K562 (cell line): ENCODE data around the gene TBXA2R. TPM values are rescaled to one million over a fixed set of nuclear protein-coding genes. Genes with fewer than 3 reads are reported as not detected.
A peak's percentile ranks its signal among the peaks of the same experiment; 100 is the strongest.

Experiments
- CTBP1 ChIP-seq: fragments of 450-650 bp; IDR thresholded peaks from 2 replicates; pipeline ENCODE4 v1.6.1; 2016; ENCODE audit warnings: borderline replicate concordance
- EHMT2 ChIP-seq: fragments of 450-650 bp; IDR thresholded peaks from 2 replicates; pipeline ENCODE4 v1.6.1; 2018; ENCODE audit warnings: antibody characterized with exemption
- KDM5B ChIP-seq: fragments of 200-600 bp; sonication (generic); IDR thresholded peaks from 2 replicates; pipeline ENCODE4 v1.6.1; 2012; ENCODE audit warnings: low read depth, mild to moderate bottlenecking, moderate library complexity, low read length, control low read depth, inconsistent platforms; ENCODE audit not compliant: insufficient replicate concordance
- SNIP1 ChIP-seq: fragments of 450-650 bp; IDR thresholded peaks from 2 replicates; pipeline ENCODE4 v1.7.1; 2017; ENCODE audit warnings: low read depth, mild to moderate bottlenecking
- polyA plus RNA-seq, 8 experiments: library from polyadenylated mRNA; depleted of rRNA in 4 of 8; stranded (reverse) in 5 of 8; unstranded in 3 of 8; fragments of >200 nt; fragmentation: Nextera tagmentation in 2 of 8; fragmentation: Illumina TruSeq in 1 of 8; extraction: Ambion mirVana in 2 of 8; extraction: Trizol in 1 of 8; gene quantifications; 2 replicates each; pipeline versions ENCODE4 v1.2.1 to v1.2.3, GENCODE V29; 2011 to 2014; ENCODE audit warnings: inconsistent platforms in 1 of 8, missing spikeins in 1 of 8
- total RNA-seq, 7 experiments: library from RNA; depleted of rRNA in 6 of 7; stranded (reverse); fragments of >200 nt in 6 of 7; fragmentation: Illumina TruSeq in 2 of 7; extraction: Trizol in 2 of 7; gene quantifications; 2 replicates each; pipeline versions ENCODE4 v1.2.1 to v1.2.3, GENCODE V29; 2011 to 2021; ENCODE audit warnings: low replicate concordance in 1 of 7
- TF ChIP-seq, protein P1 (sequence below): fragments of 450-650 bp; IDR thresholded peaks from 2 replicates; pipeline ENCODE4 v1.6.1; 2018; ENCODE audit not compliant: partially characterized antibody

TBXA2R gene
- total and polyA plus RNA-seq, 9 of the 15 experiments (the other 6 are each of a cell fraction or from before 2014, with no cell fraction given) = 1.5 to 24.0 (median 2.8) TPM

DNA sequence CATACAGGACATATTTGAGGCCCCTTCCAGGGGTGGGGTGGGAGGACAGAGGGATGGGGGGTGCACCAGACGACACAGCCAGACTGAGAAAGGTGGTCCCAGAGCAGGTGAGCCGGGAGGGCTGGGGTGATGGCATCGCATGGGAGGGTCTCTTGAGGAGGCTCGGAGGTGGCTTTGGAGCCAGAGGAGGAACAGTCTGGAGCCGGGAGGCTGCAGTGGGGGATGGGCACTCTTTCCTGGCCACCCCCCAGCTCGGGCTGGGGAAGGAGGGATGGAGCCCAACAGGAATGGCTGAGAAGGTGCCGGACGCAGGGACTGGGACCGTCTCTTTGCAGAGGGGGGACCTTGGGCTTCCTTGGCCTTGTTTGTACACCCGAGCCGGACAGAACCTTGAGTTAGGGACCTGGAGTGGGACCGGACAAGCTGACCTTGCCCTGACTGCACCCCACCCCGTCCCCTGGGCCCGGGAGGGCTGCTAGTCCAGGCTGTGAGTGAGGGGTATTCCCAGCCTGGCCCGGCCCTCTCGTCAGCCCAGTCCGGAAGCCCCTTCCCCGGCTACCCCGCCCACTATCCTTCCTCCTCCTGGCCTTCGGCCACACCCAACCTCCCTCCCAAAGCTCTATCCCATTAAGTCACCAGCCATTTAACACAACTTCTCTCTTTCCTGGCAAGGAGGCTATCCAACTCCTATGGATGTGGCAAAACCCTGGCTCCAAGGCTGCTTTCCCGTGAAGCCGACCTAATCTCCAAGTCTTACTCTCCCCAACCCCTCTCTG lies 816 bp upstream of the TBXA2R start (continued):
- TF ChIP-seq, protein P1, sequence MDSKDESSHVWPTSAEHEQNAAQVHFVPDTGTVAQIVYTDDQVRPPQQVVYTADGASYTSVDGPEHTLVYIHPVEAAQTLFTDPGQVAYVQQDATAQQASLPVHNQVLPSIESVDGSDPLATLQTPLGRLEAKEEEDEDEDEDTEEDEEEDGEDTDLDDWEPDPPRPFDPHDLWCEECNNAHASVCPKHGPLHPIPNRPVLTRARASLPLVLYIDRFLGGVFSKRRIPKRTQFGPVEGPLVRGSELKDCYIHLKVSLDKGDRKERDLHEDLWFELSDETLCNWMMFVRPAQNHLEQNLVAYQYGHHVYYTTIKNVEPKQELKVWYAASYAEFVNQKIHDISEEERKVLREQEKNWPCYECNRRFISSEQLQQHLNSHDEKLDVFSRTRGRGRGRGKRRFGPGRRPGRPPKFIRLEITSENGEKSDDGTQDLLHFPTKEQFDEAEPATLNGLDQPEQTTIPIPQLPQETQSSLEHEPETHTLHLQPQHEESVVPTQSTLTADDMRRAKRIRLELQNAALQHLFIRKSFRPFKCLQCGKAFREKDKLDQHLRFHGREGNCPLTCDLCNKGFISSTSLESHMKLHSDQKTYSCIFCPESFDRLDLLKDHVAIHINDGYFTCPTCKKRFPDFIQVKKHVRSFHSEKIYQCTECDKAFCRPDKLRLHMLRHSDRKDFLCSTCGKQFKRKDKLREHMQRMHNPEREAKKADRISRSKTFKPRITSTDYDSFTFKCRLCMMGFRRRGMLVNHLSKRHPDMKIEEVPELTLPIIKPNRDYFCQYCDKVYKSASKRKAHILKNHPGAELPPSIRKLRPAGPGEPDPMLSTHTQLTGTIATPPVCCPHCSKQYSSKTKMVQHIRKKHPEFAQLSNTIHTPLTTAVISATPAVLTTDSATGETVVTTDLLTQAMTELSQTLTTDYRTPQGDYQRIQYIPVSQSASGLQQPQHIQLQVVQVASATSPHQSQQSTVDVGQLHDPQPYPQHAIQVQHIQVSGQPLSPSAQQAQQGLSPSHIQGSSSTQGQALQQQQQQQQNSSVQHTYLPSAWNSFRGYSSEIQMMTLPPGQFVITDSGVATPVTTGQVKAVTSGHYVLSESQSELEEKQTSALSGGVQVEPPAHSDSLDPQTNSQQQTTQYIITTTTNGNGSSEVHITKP = peak; percentile 40
- TF ChIP-seq CTBP1 (peak; percentile 32; the same call in 1 of the 2 replicates), KDM5B (peak; percentile 43), EHMT2 (0 out of 2 replicates have a peak, but pooled peaks have one; percentile 27), SNIP1 (0 out of 2 replicates have a peak, but pooled peaks have one; percentile 46)
